ENCODE measurements around the gene PCDHA10.
A peak's percentile ranks its signal among the peaks of the same experiment; 100 is the strongest.
"Not testable (repeated sequence)": the region's sequence is repeated elsewhere in the genome, so short reads cannot be mapped to it uniquely, and the experiment has no call there.

PCDHA10 gene

GRCh38 chr5:140855772-140856674, at the start of gene PCDHA10:
TSS of gene PCDHA10 (plus strand) at chr5:140855897. CDS start at chr5:140856049, 152 bp downstream.
- DNase-seq (ENCODE audit: low read depth), result no peak
- no peak within 1 kb of the TSS for H3K4me3 ChIP-seq (ENCODE audit: low read length)
- TF ChIP-seq CTCF (conservative IDR thresholded peaks at IDR 0.05; ENCODE audit: low read length), result no peak; the same call in 1 of the 2 replicates

- DNase-seq (ENCODE audit: low read depth), result peak; percentile 9
- TF ChIP-seq CTCF (conservative IDR thresholded peaks at IDR 0.05; ENCODE audit: low read length), result peak; percentile 51
- H3K4me3 ChIP-seq (ENCODE audit: low read length), result peak within 1 kb of the TSS; percentile 44
Observed at GRCh38 chr5:140806834-140807775, 48.6 kb upstream of the PCDHA10 start, which contains the start of gene PCDHA4. TSS of gene PCDHA4 (plus strand) at chr5:140807068.

- H3K4me3 ChIP-seq (ENCODE audit: low read length); DNase-seq (ENCODE audit: low read depth): not testable (repeated sequence)
Observed at GRCh38 chr5:140808241-140808888, 47.3 kb upstream of the PCDHA10 start.

GRCh38 chr5:140808889-140809291, 46.8 kb upstream of the PCDHA10 start:
- no peak for TF ChIP-seq CTCF (conservative IDR thresholded peaks at IDR 0.05; ENCODE audit: low read length)
- no peak for DNase-seq (ENCODE audit: low read depth)
- H3K4me3 ChIP-seq (ENCODE audit: low read length), result no peak overlapping the region

GRCh38 chr5:140821375-140822280, 34.1 kb upstream of the PCDHA10 start, which contains the start of gene PCDHA5:
TSS of gene PCDHA5 (plus strand) at chr5:140821613.
- peak; percentile 4 for DNase-seq (ENCODE audit: low read depth)
- no peak within 1 kb of the TSS for H3K4me3 ChIP-seq (ENCODE audit: low read length)
- peak; percentile 45 for TF ChIP-seq CTCF (conservative IDR thresholded peaks at IDR 0.05; ENCODE audit: low read length)

GRCh38 chr5:140822281-140822629, 33.4 kb upstream of the PCDHA10 start:
- DNase-seq (ENCODE audit: low read depth), result no peak
- no peak for TF ChIP-seq CTCF (conservative IDR thresholded peaks at IDR 0.05; ENCODE audit: low read length)
- no peak overlapping the region for H3K4me3 ChIP-seq (ENCODE audit: low read length)

- not testable (repeated sequence) for DNase-seq (ENCODE audit: low read depth)
Observed at GRCh38 chr5:140822969-140823368, 32.7 kb upstream of the PCDHA10 start.

More at GRCh38 chr5:140822969-140823368, 32.7 kb upstream of the PCDHA10 start:
- H3K4me3 ChIP-seq (ENCODE audit: low read length), result not testable (repeated sequence)

All from AG10803 (cell line).